Hematopoietic multipotent progenitor cell treated with erythropoietin and hydrocortisone succinate and interleukin-3 and kit ligand, for 4 days (in vitro differentiated cells): ENCODE data around the gene KRTAP4-3.
"Not testable (repeated sequence)": the region's sequence is repeated elsewhere in the genome, so short reads cannot be mapped to it uniquely, and the experiment has no call there.

Source experiments
- DNase-seq: peaks from one replicate; pipeline ENCODE4 v3.0.0-alpha.2; 2015

KRTAP4-3 gene

GRCh38 chr17:41168121-41168520, at the start of gene KRTAP4-3:
TSS of gene KRTAP4-3 (minus strand) at chr17:41168221. CDS start at chr17:41168172, 49 bp downstream.
- no peak for DNase-seq

- DNase-seq, result no peak
Measured at GRCh38 chr17:41215681-41216080, 47.7 kb upstream of the KRTAP4-3 start.

- DNase-seq, result no peak
Measured at GRCh38 chr17:41212524-41213169, 44.6 kb upstream of the KRTAP4-3 start.

- DNase-seq, result no peak
Measured at GRCh38 chr17:41211845-41212466, 43.9 kb upstream of the KRTAP4-3 start.

GRCh38 chr17:41199421-41200078, 31.5 kb upstream of the KRTAP4-3 start:
- no peak for DNase-seq

- no peak for DNase-seq
Measured at GRCh38 chr17:41196068-41196467, 28.0 kb upstream of the KRTAP4-3 start.

GRCh38 chr17:41190328-41190727, 22.3 kb upstream of the KRTAP4-3 start:
- no peak for DNase-seq

GRCh38 chr17:41189837-41190318, 21.9 kb upstream of the KRTAP4-3 start, which contains the start of gene KRTAP9-1:
TSS of gene KRTAP9-1 (plus strand) at chr17:41189887. CDS start at chr17:41189887, 0 bp downstream.
- DNase-seq, result not testable (repeated sequence)

GRCh38 chr17:41186872-41187271, 18.9 kb upstream of the KRTAP4-3 start:
- DNase-seq, result no peak

GRCh38 chr17:41185001-41185400, 17.0 kb upstream of the KRTAP4-3 start:
- DNase-seq, result no peak

- DNase-seq, result no peak
Measured at GRCh38 chr17:41184480-41184961, 16.5 kb upstream of the KRTAP4-3 start, which contains the start of gene KRTAP4-1. TSS of gene KRTAP4-1 (minus strand) at chr17:41184911. CDS start at chr17:41184854, 57 bp downstream.

GRCh38 chr17:41178843-41179616, 11.0 kb upstream of the KRTAP4-3 start:
- DNase-seq, result no peak

GRCh38 chr17:41178341-41178740, 10.3 kb upstream of the KRTAP4-3 start:
- no peak for DNase-seq

GRCh38 chr17:41177727-41178271, 9.8 kb upstream of the KRTAP4-3 start, which contains the start of gene KRTAP4-2:
TSS of gene KRTAP4-2 (minus strand) at chr17:41178221. CDS start at chr17:41178164, 57 bp downstream.
- no peak for DNase-seq

GRCh38 chr17:41176744-41177387, 8.8 kb upstream of the KRTAP4-3 start:
- DNase-seq, result no peak

- DNase-seq, result no peak
Measured at GRCh38 chr17:41171886-41172285, 3.9 kb upstream of the KRTAP4-3 start.

- no peak for DNase-seq
Measured at GRCh38 chr17:41167561-41167960, 460 bp downstream of the KRTAP4-3 start.

- no peak for DNase-seq
Measured at GRCh38 chr17:41163828-41164227, 4.2 kb downstream of the KRTAP4-3 start.

- DNase-seq, result no peak
Measured at GRCh38 chr17:41160648-41161047, 7.4 kb downstream of the KRTAP4-3 start, which contains the start of gene KRTAP4-4. TSS of gene KRTAP4-4 (minus strand) at chr17:41160748. CDS start at chr17:41160691, 57 bp downstream.

GRCh38 chr17:41160190-41160589, 7.8 kb downstream of the KRTAP4-3 start:
- not testable (repeated sequence) for DNase-seq

- peak; percentile 78 for DNase-seq
Measured at GRCh38 chr17:41153856-41154255, 14.2 kb downstream of the KRTAP4-3 start.

GRCh38 chr17:41151525-41151924, 16.5 kb downstream of the KRTAP4-3 start:
- no peak for DNase-seq
